ENCODE results near the gene NEUROD4.

NEUROD4 gene

GRCh38 chr12:55061024-55061423 lies 41.2 kb downstream of the NEUROD4 start:
- no peak for TF ChIP-seq GATA2 (IDR thresholded peaks at IDR 0.05; ENCODE audit: low read depth, low read length)
- no peak for TF ChIP-seq GATA3 (IDR thresholded peaks at IDR 0.05; ENCODE audit: low read depth, low read length)

- TF ChIP-seq GATA2 (IDR thresholded peaks at IDR 0.05; ENCODE audit: low read depth, low read length) (no peak), GATA3 (IDR thresholded peaks at IDR 0.05; ENCODE audit: low read depth, low read length) (no peak)
Measured at GRCh38 chr12:55063291-55063690, 43.5 kb downstream of the NEUROD4 start.

GRCh38 chr12:55065535-55065934 lies 45.8 kb downstream of the NEUROD4 start:
- TF ChIP-seq GATA2 (IDR thresholded peaks at IDR 0.05; ENCODE audit: low read depth, low read length) (no peak), GATA3 (IDR thresholded peaks at IDR 0.05; ENCODE audit: low read depth, low read length) (no peak)

GRCh38 chr12:55067701-55068100 lies 47.9 kb downstream of the NEUROD4 start:
- TF ChIP-seq GATA2 (IDR thresholded peaks at IDR 0.05; ENCODE audit: low read depth, low read length) (no peak), GATA3 (IDR thresholded peaks at IDR 0.05; ENCODE audit: low read depth, low read length) (no peak)

- TF ChIP-seq GATA2 (IDR thresholded peaks at IDR 0.05; ENCODE audit: low read depth, low read length) (no peak), GATA3 (IDR thresholded peaks at IDR 0.05; ENCODE audit: low read depth, low read length) (no peak)
Measured at GRCh38 chr12:55068416-55069010, 48.7 kb downstream of the NEUROD4 start.

GRCh38 chr12:55072083-55072482 lies 52.3 kb downstream of the NEUROD4 start:
- TF ChIP-seq GATA2 (IDR thresholded peaks at IDR 0.05; ENCODE audit: low read depth, low read length) (no peak), GATA3 (IDR thresholded peaks at IDR 0.05; ENCODE audit: low read depth, low read length) (no peak)

GRCh38 chr12:55073043-55074022 lies 53.6 kb downstream of the NEUROD4 start:
- TF ChIP-seq GATA2 (IDR thresholded peaks at IDR 0.05; ENCODE audit: low read depth, low read length) = no peak

GRCh38 chr12:55074806-55075205 lies 55.0 kb downstream of the NEUROD4 start:
- TF ChIP-seq GATA3 (IDR thresholded peaks at IDR 0.05; ENCODE audit: low read depth, low read length) (no peak), GATA2 (IDR thresholded peaks at IDR 0.05; ENCODE audit: low read depth, low read length) (no peak)
